ENCODE data around the gene SPATA32. TPM values are rescaled to one million over a fixed set of nuclear protein-coding genes. Genes with fewer than 3 reads are reported as not detected.
"Not testable (repeated sequence)": the region's sequence is repeated elsewhere in the genome, so short reads cannot be mapped to it uniquely, and the experiment has no call there.

The SPATA32 gene
- total RNA-seq, 2 donors from 2014 or later: 1.4 to 1.7 TPM

DNA sequence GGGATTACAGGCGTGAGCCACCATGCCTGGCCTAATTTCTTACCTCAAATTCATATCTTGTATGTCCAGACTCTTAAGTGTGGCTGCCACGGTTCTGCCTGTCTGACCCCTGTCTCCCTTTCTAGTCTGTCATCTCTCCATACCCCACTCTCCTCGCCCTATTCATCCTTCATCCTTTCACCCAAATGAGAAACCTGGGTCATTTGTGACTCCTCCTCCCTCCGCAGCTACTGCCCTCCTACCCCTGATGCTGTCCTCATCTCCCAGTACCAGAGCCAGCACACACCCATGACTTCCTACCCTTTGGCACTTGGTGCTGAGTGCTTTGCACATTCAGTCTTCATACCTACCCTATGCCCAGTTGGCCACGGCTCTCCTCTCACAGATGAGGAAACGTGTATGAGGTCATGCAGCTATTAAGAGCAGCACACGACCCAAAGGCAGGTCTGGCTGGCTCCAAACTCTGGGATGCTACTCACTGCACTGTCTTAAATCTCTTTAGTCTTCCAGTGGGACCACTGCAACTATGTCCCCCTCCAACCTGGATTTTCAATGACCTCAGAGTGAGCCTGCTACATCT lies 1.6 kb downstream of the SPATA32 start:
- peaks cover 0 to 5% of the 10 kb centered on the region in 2 donors for H3K36me3 Mint-ChIP-seq (ENCODE audit: insufficient read depth in 2 of 2)
- H3K27ac Mint-ChIP-seq: peak overlapping the region; percentile 18
- no peak overlapping the region for H3K4me3 Mint-ChIP-seq

DNA sequence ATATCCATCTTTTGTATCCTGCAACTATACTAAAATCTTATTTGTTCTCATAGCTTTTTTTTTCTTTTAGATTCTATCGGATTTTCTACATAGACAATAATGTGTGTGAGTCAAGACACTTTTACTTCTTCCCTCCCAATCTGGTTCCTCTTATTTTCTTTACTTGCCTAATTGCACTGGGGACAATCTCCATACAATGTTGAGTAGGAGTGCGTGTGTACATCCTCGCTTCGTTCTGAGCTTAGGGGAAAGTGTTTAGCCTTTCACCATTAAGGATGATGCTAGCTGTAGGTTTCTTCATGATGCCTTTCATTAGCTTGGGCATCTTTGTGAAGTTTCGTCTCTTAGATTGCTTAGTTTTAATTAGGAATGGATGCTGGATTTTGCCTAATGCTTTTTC lies 2.9 kb downstream of the SPATA32 start:
- Mint-ChIP-seq H3K27ac (peak overlapping the region; percentile 1), H3K27me3 (ENCODE audit: low read depth) (no peaks in the 10 kb centered on the region), H3K9me3 (no peaks in the 10 kb centered on the region), H3K4me1 (ENCODE audit: low read depth) (peaks cover 44% of the 10 kb centered on the region), H3K4me3 (no peak overlapping the region), H3K36me3 (ENCODE audit: insufficient read depth in 2 of 2) (no peaks in the 10 kb centered on the region)
- ATAC-seq (replicated peaks in 1 of 2) (no peak), DNase-seq (no peak)

More for the DNA sequence above, 1.6 kb downstream of the SPATA32 start:
- DNase-seq (no peak), ATAC-seq (replicated peaks in 1 of 2) (no peak)
- Mint-ChIP-seq H3K27me3 (ENCODE audit: low read depth) (no peaks in the 10 kb centered on the region), H3K4me1 (ENCODE audit: low read depth) (peaks cover 42% of the 10 kb centered on the region), H3K9me3 (no peaks in the 10 kb centered on the region)

DNA sequence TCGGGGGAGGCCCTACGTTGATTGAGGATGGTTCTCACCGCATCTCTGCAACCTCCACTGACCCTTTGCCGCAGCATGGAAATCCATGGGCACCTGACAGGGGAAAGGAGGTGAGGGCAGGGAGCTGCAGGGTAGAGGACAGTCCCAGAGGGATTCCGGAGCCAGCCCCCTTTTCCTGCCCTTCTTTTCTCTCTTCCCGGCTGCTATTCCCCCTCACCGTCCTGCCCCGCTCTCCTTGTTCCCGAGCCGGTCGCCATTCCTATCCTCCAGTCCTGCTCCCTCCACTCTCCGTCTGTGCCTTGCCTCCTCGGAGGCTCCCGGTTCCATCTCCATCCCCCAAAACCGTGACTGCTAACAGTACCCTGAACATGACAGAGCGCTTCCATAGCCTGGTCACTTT lies 4.8 kb downstream of the SPATA32 start:
- Mint-ChIP-seq H3K36me3 (ENCODE audit: insufficient read depth in 2 of 2) (no peaks in the 10 kb centered on the region), H3K4me1 (ENCODE audit: low read depth) (peaks cover 49% of the 10 kb centered on the region), H3K27ac (peak overlapping the region; percentile 5), H3K27me3 (ENCODE audit: low read depth) (no peaks in the 10 kb centered on the region), H3K4me3 (no peak overlapping the region), H3K9me3 (no peaks in the 10 kb centered on the region)
- DNase-seq (no peak), ATAC-seq (replicated peaks in 1 of 2) (peak in 1 of 2 donors; percentile 1)

DNA sequence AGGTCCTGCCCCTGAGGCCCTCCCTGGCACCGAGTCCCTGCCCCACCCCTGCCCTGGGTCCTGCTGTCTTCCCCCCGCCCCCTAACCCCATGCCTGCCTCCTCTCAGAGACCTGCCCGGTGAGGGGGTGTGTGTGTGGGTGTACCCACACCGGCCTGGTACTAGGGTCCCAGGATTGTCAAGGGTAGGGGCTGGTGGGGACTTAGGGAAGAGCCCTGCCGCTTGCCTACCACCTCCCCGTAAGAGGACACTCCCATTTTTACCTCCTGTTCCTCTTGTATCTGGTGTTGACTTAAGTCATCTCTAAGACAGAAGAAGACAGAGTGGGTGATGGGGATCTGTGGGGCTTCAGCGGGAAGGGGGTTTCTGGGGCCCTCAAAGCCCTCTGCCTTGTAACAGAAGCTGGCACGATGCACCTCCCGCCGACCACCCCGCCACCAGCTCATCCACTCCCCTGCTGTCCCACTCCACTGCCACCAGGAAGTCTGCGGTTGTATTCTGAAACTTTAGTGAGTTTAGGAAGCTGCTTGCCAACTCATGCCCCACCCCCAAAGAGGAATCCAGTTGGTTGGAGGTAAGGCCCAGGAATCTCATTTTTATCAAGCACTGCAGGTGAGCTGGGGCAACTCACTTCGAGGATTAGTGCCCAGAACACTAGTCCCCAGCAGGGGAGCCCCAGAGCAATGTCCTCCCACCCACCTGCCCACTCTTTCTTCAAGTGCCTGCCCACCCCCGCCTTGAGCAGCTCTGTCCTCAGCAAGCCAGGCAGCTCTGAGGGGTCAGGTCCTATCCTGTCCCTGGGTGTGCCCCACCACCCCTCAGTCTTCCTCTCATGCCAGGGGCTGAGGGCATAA lies 5.6 kb downstream of the SPATA32 start:
- peaks cover 0 to 1% of the 10 kb centered on the region in 2 donors for H3K36me3 Mint-ChIP-seq (ENCODE audit: insufficient read depth in 2 of 2)
- peaks cover 49% of the 10 kb centered on the region for H3K4me1 Mint-ChIP-seq (ENCODE audit: low read depth)
- H3K9me3 Mint-ChIP-seq: no peaks in the 10 kb centered on the region
- H3K27me3 Mint-ChIP-seq (ENCODE audit: low read depth): no peaks in the 10 kb centered on the region
- ATAC-seq (replicated peaks in 1 of 2) (peak; percentile 12 to 25), DNase-seq (no peak)
- peak overlapping the region; percentile 54 for H3K27ac Mint-ChIP-seq
- H3K4me3 Mint-ChIP-seq: peak overlapping the region in 1 of 2 donors; percentile 16

DNA sequence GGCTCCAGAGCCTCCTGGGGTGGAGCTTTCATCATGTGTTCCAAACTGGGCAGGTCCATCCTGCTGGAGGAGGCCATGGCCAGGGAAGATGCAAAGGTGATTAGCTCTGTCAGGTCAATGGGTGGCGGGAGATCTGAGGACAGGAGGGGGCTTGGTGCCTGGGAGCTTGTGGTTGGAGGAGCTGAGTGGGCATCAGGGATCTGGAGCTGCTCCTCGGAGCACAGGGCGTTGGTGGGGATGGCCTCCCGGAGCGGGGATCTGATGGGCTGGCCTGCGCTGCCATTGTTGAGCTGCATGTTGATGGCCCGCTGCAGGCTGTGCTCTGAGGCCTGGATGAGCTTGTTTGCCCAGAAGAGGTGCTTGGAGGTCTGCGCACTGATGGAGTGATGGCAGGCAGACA lies 6.5 kb downstream of the SPATA32 start:
- Mint-ChIP-seq H3K27ac (peak overlapping the region; percentile 72), H3K27me3 (ENCODE audit: low read depth) (no peaks in the 10 kb centered on the region), H3K4me1 (ENCODE audit: low read depth) (peaks cover 49% of the 10 kb centered on the region), H3K9me3 (no peaks in the 10 kb centered on the region), H3K4me3 (no peak overlapping the region), H3K36me3 (ENCODE audit: insufficient read depth in 2 of 2) (peaks cover 0 to 1% of the 10 kb centered on the region in 2 donors)
- ATAC-seq (replicated peaks in 1 of 2) (no peak), DNase-seq (no peak)

DNA sequence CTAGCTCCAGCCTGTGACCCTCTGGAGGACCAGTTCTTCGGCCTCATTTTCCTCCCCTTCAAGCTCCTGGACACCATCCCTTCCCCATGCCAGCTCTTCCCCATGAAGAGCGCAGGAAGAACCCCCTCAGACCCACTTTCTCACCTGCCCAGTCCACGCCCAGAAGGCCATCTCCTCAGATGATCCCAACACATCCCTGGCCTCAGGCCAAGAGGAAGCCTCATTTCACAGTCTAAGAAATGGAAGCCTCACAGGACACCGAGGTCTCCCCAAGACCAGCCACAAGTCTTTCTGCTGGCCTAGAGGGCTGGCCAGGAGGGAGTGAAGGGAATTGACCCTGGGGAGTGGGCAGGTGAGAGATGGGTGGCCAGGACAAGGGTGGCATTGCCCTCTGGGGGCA lies 8.0 kb downstream of the SPATA32 start:
- Mint-ChIP-seq H3K27ac (peak overlapping the region; percentile 68), H3K27me3 (ENCODE audit: low read depth) (no peaks in the 10 kb centered on the region), H3K36me3 (ENCODE audit: insufficient read depth in 2 of 2) (peaks cover 2 to 5% of the 10 kb centered on the region in 2 donors), H3K4me1 (ENCODE audit: low read depth) (peaks cover 61% of the 10 kb centered on the region), H3K4me3 (no peak overlapping the region), H3K9me3 (no peaks in the 10 kb centered on the region)
- DNase-seq (no peak), ATAC-seq (replicated peaks in 1 of 2) (no peak)

DNA sequence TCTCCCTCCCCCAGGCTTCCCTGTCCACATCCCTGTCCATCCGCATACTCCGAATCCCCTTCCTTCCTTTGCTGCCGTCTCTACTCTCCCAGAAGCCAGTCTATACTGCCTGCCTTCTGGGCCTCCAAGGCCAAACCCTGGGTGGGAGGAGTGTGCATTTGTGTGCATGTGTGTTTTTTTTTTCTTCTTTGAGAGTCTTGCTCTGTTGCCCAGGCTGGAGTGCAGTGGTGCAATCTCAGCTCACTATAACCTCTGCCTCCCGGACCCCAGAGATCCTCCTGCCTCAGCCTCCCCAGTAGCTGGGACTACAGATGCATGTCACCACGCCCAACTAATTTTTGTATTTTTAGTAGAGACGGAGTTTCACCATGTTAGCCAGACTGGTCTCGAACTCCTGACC lies 8.7 kb downstream of the SPATA32 start:
- peak overlapping the region; percentile 68 for H3K27ac Mint-ChIP-seq
- H3K4me3 Mint-ChIP-seq: peak overlapping the region; percentile 27 to 66
- H3K9me3 Mint-ChIP-seq; H3K36me3 Mint-ChIP-seq (ENCODE audit: insufficient read depth in 2 of 2); DNase-seq; H3K27me3 Mint-ChIP-seq (ENCODE audit: low read depth); ATAC-seq (replicated peaks in 1 of 2): not testable (repeated sequence)
- peaks cover 67% of the 10 kb centered on the region for H3K4me1 Mint-ChIP-seq (ENCODE audit: low read depth)

DNA sequence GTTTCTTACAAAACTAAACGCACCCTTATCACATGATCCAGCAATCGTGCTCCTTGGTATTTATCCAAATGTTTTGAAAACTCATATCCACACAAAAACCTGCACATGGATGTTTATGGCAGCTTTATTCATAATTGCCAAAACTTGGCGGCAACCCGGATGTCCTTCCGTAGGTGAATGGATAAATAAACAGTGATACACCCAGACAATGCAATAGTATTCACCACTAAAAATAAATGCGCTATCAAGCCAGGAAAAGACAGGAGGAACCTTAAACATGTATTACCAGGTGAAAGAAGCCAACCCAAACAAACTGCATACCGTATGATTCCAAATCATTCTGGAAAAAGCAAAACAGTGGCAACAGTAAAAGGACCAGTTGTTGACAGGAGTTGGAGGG lies 10.0 kb downstream of the SPATA32 start:
- H3K27ac Mint-ChIP-seq: peak overlapping the region; percentile 52
- ATAC-seq (replicated peaks in 1 of 2) (no peak), DNase-seq (no peak)
- no peaks in the 10 kb centered on the region for H3K27me3 Mint-ChIP-seq (ENCODE audit: low read depth)
- H3K4me1 Mint-ChIP-seq (ENCODE audit: low read depth): peaks cover 75% of the 10 kb centered on the region
- H3K4me3 Mint-ChIP-seq: no peak overlapping the region
- no peaks in the 10 kb centered on the region for H3K9me3 Mint-ChIP-seq
- H3K36me3 Mint-ChIP-seq (ENCODE audit: insufficient read depth in 2 of 2): peaks cover 2 to 5% of the 10 kb centered on the region in 2 donors

DNA sequence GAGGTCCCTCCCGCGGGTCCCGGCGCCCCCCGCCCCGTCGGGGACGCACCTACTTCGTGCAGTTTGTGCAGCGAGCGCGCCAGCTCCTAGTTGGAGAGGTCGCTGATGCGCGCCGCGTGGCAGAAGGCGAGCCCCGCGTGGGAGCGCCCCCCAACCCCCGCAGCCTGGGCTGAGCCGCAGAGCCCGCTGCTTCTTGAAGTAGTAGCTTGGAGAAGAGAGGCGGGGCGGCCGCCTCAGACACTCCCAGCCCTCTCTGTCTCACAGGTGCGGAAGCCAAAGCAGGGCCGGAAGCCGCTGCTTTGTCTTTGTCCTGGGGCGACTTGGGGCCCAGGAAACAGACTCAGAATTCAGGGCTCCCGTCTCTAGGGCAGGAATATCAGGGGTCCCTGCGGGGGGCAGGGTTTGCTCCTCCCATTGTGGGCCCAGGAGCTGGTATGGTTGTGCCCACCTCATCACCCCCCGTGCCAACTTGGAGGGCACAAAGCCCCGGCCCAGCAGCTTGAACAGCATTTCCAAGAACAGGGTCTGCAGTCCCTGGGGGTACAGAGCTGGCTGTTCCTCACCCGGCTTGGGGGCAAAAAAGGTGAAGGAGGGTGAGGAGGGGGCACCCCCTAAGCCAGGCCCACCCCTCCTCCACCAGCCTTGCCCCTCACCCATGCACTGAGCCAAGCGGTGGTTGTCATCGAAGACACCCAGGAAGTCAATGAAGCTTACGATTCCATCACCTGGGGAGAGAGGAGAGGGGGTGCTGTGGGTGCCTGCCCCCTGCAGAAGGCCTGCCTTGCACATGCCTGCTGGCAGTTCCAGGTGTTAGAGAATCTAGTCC lies 13.5 kb downstream of the SPATA32 start:
- H3K27me3 Mint-ChIP-seq (ENCODE audit: low read depth): no peaks in the 10 kb centered on the region
- H3K27ac Mint-ChIP-seq: peak overlapping the region; percentile 88
- peak overlapping the region; percentile 91 to 92 for H3K4me3 Mint-ChIP-seq
- peaks cover 71% of the 10 kb centered on the region for H3K4me1 Mint-ChIP-seq (ENCODE audit: low read depth)
- ATAC-seq (replicated peaks in 1 of 2) (peak; percentile 72), DNase-seq (peak; percentile 82 to 85)
- H3K36me3 Mint-ChIP-seq (ENCODE audit: insufficient read depth in 2 of 2): peaks cover 2 to 9% of the 10 kb centered on the region in 2 donors
- H3K9me3 Mint-ChIP-seq: no peaks in the 10 kb centered on the region

DNA sequence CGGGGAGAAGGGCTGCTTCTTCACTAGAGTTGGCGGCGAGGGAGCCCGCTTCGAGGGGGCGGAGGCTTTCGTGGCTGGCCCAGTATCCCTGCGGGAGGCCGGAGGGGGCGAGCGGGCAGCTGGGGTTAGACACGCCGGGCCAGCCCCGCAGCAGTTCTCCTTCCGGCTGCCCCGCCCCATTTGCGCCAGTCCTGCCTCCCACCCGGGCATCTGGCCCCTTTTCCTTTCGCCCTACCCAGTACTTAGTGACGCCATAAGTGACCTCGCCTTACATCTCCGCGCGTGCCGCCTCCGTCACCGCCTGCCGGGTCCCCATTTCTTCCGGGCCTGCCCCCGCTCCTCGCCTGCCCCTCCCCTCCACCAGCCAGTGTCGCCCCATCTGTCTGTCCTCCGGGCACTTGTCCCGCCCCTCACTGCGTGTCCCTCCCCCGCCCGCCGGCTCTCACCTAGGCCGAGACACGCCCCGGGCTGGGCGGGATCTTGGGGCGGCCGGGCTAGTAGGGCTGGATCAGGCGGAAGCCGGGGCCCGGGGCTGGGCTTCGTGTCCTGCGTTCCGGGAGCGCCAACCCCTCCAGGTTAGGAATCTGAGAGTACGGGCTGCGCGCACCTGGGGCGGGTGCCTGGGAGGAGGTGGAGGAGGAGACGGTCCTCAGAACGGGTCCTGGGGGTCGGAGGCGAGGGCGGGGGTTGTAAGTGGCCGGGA lies 14.3 kb downstream of the SPATA32 start:
- peak overlapping the region; percentile 91 for H3K27ac Mint-ChIP-seq
- peaks cover 67% of the 10 kb centered on the region for H3K4me1 Mint-ChIP-seq (ENCODE audit: low read depth)
- H3K4me3 Mint-ChIP-seq: peak overlapping the region; percentile 91 to 92
- no peaks in the 10 kb centered on the region for H3K9me3 Mint-ChIP-seq
- ATAC-seq (replicated peaks in 1 of 2) (peak; percentile 89 to 90), DNase-seq (peak; percentile 97 to 98)
- peaks cover 2 to 13% of the 10 kb centered on the region in 2 donors for H3K36me3 Mint-ChIP-seq (ENCODE audit: insufficient read depth in 2 of 2)
- H3K27me3 Mint-ChIP-seq (ENCODE audit: low read depth): no peaks in the 10 kb centered on the region

DNA sequence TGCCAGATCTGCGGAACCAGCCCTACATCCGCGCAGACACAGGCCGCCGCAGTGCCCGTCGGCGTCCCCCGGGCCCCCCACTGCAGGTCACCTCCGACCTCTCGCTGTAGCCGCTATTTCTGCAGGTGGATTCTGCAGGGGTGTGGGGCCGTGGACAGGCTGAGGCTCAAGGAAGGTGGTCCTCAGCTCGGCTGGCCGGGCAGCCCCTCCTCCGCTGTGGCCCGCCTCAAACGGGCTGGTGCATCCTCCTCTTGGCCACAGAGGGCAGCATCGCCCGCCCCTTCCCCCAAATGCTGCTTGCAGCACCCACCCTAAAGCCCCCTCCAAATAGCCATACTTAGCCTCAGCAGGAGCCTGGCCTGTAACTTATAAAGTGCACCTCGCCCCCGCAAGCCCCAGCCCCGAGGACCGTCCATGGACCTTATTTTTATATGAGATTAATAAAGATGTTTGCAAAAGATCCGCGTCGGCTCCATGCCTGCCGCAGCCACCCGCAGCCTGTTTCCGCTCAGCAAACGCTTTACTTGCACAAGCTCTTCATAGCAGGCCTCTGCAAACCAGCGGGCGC lies 14.9 kb downstream of the SPATA32 start:
- Mint-ChIP-seq H3K27ac (peak overlapping the region; percentile 83), H3K36me3 (ENCODE audit: insufficient read depth in 2 of 2) (peaks cover 2 to 12% of the 10 kb centered on the region in 2 donors), H3K9me3 (no peaks in the 10 kb centered on the region), H3K27me3 (ENCODE audit: low read depth) (no peaks in the 10 kb centered on the region), H3K4me3 (peak overlapping the region; percentile 91 to 92), H3K4me1 (ENCODE audit: low read depth) (peaks cover 61% of the 10 kb centered on the region)
- ATAC-seq (replicated peaks in 1 of 2): peak in 1 of 2 donors; percentile 3
- DNase-seq: peak; percentile 48 to 52

DNA sequence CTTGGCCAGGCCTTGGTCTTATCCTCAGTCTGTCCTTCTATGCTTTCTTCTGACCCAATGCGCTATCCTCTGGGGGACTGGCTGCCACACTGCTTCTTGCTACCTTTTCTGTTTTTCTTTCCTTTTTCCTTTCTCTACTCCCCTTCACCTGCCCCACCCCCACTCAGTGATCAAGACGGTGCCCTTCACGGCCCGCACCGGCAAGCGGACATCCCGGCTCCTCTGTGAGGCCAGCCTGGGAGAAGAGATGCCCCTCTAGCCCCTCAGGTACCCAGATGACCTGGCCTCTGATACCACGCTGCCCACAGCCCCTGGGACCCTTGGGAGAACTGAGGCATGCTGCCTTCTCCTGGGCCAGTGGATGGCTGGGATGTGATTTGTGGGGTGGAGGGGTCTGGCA lies 15.6 kb downstream of the SPATA32 start:
- ATAC-seq (replicated peaks in 1 of 2) (no peak), DNase-seq (no peak)
- Mint-ChIP-seq H3K27ac (peak overlapping the region; percentile 63), H3K4me1 (ENCODE audit: low read depth) (peaks cover 58% of the 10 kb centered on the region), H3K36me3 (ENCODE audit: insufficient read depth in 2 of 2) (peaks cover 2 to 12% of the 10 kb centered on the region in 2 donors), H3K4me3 (peak overlapping the region; percentile 91 to 92), H3K9me3 (no peaks in the 10 kb centered on the region), H3K27me3 (ENCODE audit: low read depth) (no peaks in the 10 kb centered on the region)

All from activated T-cell treated with anti-CD3 and anti-CD28 coated beads, Interleukin-2, amount 50 U/mL, for 72 hours (primary cell).